Endothelial cell of umbilical vein (primary cell): ENCODE data around the gene EIF3A. TPM values are rescaled to one million over a fixed set of nuclear protein-coding genes. Genes with fewer than 3 reads are reported as not detected.
A peak's percentile ranks its signal among the peaks of the same experiment; 100 is the strongest.

Experiments
- BruUV-seq: library from RNA; stranded (reverse); fragments of 400-500 nt; replicated peaks from 2 replicates; lab custom pipeline; 2021; lab: Mats Ljungman, UMichigan
- CTCF ChIA-PET: fragments of 300-600, 350-600 bp; sonication (Branson Sonifier 250); formaldehyde crosslinking; loops from one replicate; lab custom pipeline; 2021; ENCODE audit warnings: antibody characterized with exemption, inconsistent platforms; lab: Charles Lee
- POLR2A ChIA-PET: fragments of 300-600, 350-600 bp; sonication (Branson Sonifier 250); formaldehyde crosslinking; loops from one replicate; lab custom pipeline; 2021; ENCODE audit warnings: antibody characterized with exemption, inconsistent platforms; lab: Charles Lee
- DNase-seq: peaks from one replicate; pipeline ENCODE4 v3.0.0-alpha.2; 2011; ENCODE audit warnings: low read depth, low spot score
- FAIRE-seq: peaks from 2 replicates; lab custom pipeline; 2011; peaks lifted over from hg19 to GRCh38; lab: Jason Lieb, UNC
- H2AFZ ChIP-seq: 2 replicates; pipeline ENCODE4 v1.6.0; 2012; ENCODE audit warnings: low read depth, low read length, control low read depth, inconsistent platforms
- H3K27ac ChIP-seq: 2 replicates; pipeline ENCODE4 v1.5.1; 2011; ENCODE audit warnings: low read depth, mild to moderate bottlenecking, control low read depth, low read length, moderate library complexity; ENCODE audit not compliant: insufficient read depth
- H3K27me3 ChIP-seq, 2 experiments: 2 replicates each; pipeline versions ENCODE4 v1.6.0 to v1.6.1; 2011; ENCODE audit warnings: low read length in 2 of 2, mixed read lengths in 1 of 2; ENCODE audit not compliant: control insufficient read depth in 2 of 2, insufficient read depth in 2 of 2
- H3K36me3 ChIP-seq, 2 experiments: 2 replicates in 1 of 2; 3 replicates in 1 of 2; pipeline ENCODE4 v1.5.1; 2011; ENCODE audit warnings: low read length in 2 of 2, mild to moderate bottlenecking in 1 of 2, moderate library complexity in 1 of 2; ENCODE audit not compliant: control insufficient read depth in 2 of 2, insufficient read depth in 2 of 2; ENCODE audit errors: extremely low read depth in 1 of 2
- H3K4me1 ChIP-seq: 3 replicates; pipeline ENCODE4 v1.5.1; 2011; ENCODE audit warnings: mild to moderate bottlenecking, low read length; ENCODE audit not compliant: control insufficient read depth, insufficient read depth; ENCODE audit errors: extremely low read depth
- H3K4me2 ChIP-seq: 2 replicates; pipeline ENCODE4 v1.6.1; 2011; ENCODE audit warnings: low read length, control low read depth, mixed read lengths; ENCODE audit not compliant: insufficient read depth
- H3K4me3 ChIP-seq, 3 experiments: fragments of 200-600 bp in 1 of 3; sonication (generic), shearing (Covaris generic) in 1 of 3; replicated peaks in 1 of 3; 2 replicates each; pipeline ENCODE4 v1.5.1; 2011 to 2016; ENCODE audit warnings: control low read depth in 3 of 3, low read length in 3 of 3, mild to moderate bottlenecking in 2 of 3, inconsistent platforms in 1 of 3, low read depth in 1 of 3, moderate library complexity in 1 of 3; ENCODE audit not compliant: insufficient read depth in 1 of 3
- H3K79me2 ChIP-seq: 2 replicates; pipeline ENCODE4 v1.6.0; 2012; ENCODE audit warnings: low read length, inconsistent platforms; ENCODE audit not compliant: control insufficient read depth, insufficient read depth
- H3K9ac ChIP-seq: replicated peaks from 2 replicates; pipeline ENCODE3; 2011; ENCODE audit warnings: low read length, control low read depth; ENCODE audit not compliant: insufficient read depth; ENCODE audit errors: extremely low read depth
- H3K9me1 ChIP-seq: replicated peaks from 3 replicates; pipeline ENCODE4 v1.6.0; 2011; ENCODE audit warnings: mild to moderate bottlenecking, low read length; ENCODE audit not compliant: control insufficient read depth, insufficient read depth; ENCODE audit errors: extremely low read depth
- H3K9me3 ChIP-seq: replicated peaks from 2 replicates; pipeline ENCODE4 v1.5.1; 2012; ENCODE audit warnings: low read length, inconsistent platforms; ENCODE audit not compliant: control insufficient read depth, insufficient read depth
- H4K20me1 ChIP-seq: replicated peaks from 2 replicates; pipeline ENCODE3; 2011; ENCODE audit warnings: mild to moderate bottlenecking, low read length; ENCODE audit not compliant: control insufficient read depth, insufficient read depth; ENCODE audit errors: extremely low read depth
- EZH2 ChIP-seq: IDR thresholded peaks from 2 replicates; pipeline ENCODE4 v1.6.1; 2012; ENCODE audit warnings: borderline replicate concordance, low read depth, mild to moderate bottlenecking, moderate library complexity, low read length, inconsistent platforms; ENCODE audit not compliant: severe bottlenecking
- FOS ChIP-seq: IDR thresholded peaks from 2 replicates; pipeline ENCODE4 v1.6.1; 2011; ENCODE audit warnings: mild to moderate bottlenecking, low read length, moderate library complexity, borderline replicate concordance; ENCODE audit not compliant: insufficient read depth
- GATA2 ChIP-seq: IDR thresholded peaks from 2 replicates; pipeline ENCODE4 v1.7.0; 2011; ENCODE audit warnings: low read depth, mild to moderate bottlenecking, moderate library complexity, mixed read lengths, low read length; ENCODE audit not compliant: insufficient read length, insufficient read depth
- JUN ChIP-seq: IDR thresholded peaks from 2 replicates; pipeline ENCODE4 v1.6.1; 2011; ENCODE audit warnings: borderline replicate concordance, low read depth; ENCODE audit not compliant: insufficient read length, insufficient read depth
- MYC ChIP-seq: IDR thresholded peaks from one replicate; pipeline ENCODE4 v1.6.1; 2011; ENCODE audit warnings: mild to moderate bottlenecking, low read depth, low read length
- POLR2A ChIP-seq: IDR thresholded peaks from 2 replicates; pipeline ENCODE4 v1.6.1; 2012; ENCODE audit warnings: low read depth, mild to moderate bottlenecking, control low read depth, low read length
- POLR2AphosphoS5 ChIP-seq: IDR thresholded peaks from 2 replicates; pipeline ENCODE4 v1.6.1; 2012; ENCODE audit warnings: low read depth, mild to moderate bottlenecking, control low read depth, low read length, moderate library complexity; ENCODE audit not compliant: insufficient read depth
- dilution Hi-C: fragments of 300-500 bp; cut with MboI; formaldehyde crosslinking; loops from one replicate; pipeline ENCODE4 v1.15.0; 2019; ENCODE audit warnings: low sequenced_read_pairs; ENCODE audit not compliant: extremely low pct_ligation_motif_present
- intact Hi-C: fragments of 100-400 bp; cut with micrococcal nuclease; formaldehyde crosslinking; loops from one replicate; pipeline ENCODE4 v1.10.0; 2022
- polyA plus RNA-seq, 4 experiments: library from polyadenylated mRNA; depleted of rRNA in 3 of 4; stranded (reverse) in 3 of 4; unstranded in 1 of 4; fragments of >200 nt; gene quantifications; 2 replicates each; pipeline versions ENCODE4 v1.2.1 to v1.2.3, GENCODE V29; 2011 to 2012; ENCODE audit warnings: missing spikeins in 1 of 4
- total RNA-seq: library from RNA; stranded (reverse); gene quantifications from 2 replicates; pipeline ENCODE4 v1.2.3, GENCODE V29; 2021
- TF ChIP-seq, protein P1 (sequence below), 2 donors: IDR thresholded peaks; 1 replicate in 1 of 2; 2 replicates in 1 of 2; pipeline ENCODE4 v1.5.1; 2011; ENCODE audit warnings: low read length in 2 of 2, mild to moderate bottlenecking in 2 of 2, moderate library complexity in 2 of 2, control low read depth in 1 of 2, inconsistent platforms in 1 of 2, low read depth in 1 of 2; ENCODE audit not compliant: insufficient read depth in 1 of 2; ENCODE audit errors: extremely low read depth in 1 of 2
- TF ChIP-seq, protein P2 (sequence below): IDR thresholded peaks from 2 replicates; pipeline ENCODE4 v1.6.1; 2011; ENCODE audit not compliant: insufficient read depth, insufficient read length

The EIF3A gene
- total and polyA plus RNA-seq, 2 donors (not counting 3 experiments of a cell fraction or from before 2014, with no cell fraction given): 27.6 to 159 TPM

DNA sequence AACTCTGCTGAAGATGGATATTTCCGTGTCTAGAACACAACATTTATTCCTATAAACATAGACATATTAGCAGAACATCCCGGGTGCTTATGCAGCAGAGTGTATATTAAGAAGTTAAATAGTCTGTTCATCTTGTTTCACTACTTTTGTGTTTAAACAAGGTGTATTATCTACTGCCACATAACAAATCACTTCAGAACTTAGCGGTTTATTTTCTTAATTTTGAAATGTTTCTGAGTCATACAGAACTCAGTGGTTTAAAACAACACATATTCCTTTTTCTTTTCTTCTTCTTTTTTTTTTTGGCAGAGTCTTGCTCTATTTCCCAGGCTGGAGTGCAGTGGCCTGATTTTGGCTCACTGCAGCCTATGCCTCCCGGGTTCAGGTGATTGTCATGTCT lies 49.1 kb upstream of the EIF3A start:
- Histone ChIP-seq H3K4me3 (no peak overlapping the region), H2AFZ (no peak overlapping the region), H3K9me3 (no peaks in the 10 kb centered on the region), H3K9ac (no peak overlapping the region), H3K9me1 (no peaks in the 10 kb centered on the region), H3K4me1 (peaks cover 6% of the 10 kb centered on the region), H3K27ac (no peak overlapping the region), H4K20me1 (no peaks in the 10 kb centered on the region), H3K4me2 (no peak overlapping the region), H3K27me3 (no peaks in the 10 kb centered on the region), H3K36me3 (peaks cover 8 to 32% of the 10 kb centered on the region in 2 experiments), H3K79me2 (no peaks in the 10 kb centered on the region)
- intact Hi-C loops (no loop called here), dilution Hi-C loops (no loop called here)
- BruUV-seq: no TSS peak
- peak; percentile 4 for FAIRE-seq
- TF ChIP-seq EZH2: no peak
- TF ChIP-seq MYC: no peak
- no peak for TF ChIP-seq GATA2
- no peak for TF ChIP-seq FOS
- no peak for TF ChIP-seq POLR2AphosphoS5
- TF ChIP-seq, protein P1, sequence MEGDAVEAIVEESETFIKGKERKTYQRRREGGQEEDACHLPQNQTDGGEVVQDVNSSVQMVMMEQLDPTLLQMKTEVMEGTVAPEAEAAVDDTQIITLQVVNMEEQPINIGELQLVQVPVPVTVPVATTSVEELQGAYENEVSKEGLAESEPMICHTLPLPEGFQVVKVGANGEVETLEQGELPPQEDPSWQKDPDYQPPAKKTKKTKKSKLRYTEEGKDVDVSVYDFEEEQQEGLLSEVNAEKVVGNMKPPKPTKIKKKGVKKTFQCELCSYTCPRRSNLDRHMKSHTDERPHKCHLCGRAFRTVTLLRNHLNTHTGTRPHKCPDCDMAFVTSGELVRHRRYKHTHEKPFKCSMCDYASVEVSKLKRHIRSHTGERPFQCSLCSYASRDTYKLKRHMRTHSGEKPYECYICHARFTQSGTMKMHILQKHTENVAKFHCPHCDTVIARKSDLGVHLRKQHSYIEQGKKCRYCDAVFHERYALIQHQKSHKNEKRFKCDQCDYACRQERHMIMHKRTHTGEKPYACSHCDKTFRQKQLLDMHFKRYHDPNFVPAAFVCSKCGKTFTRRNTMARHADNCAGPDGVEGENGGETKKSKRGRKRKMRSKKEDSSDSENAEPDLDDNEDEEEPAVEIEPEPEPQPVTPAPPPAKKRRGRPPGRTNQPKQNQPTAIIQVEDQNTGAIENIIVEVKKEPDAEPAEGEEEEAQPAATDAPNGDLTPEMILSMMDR (IDR thresholded peaks at IDR 0.05; ENCODE audit: extremely low read depth in 1 of 2, insufficient read depth in 1 of 2, low read depth in 1 of 2, low read length in 2 of 2): no peak
- TF ChIP-seq POLR2A: no peak
- TF ChIP-seq, protein P2, sequence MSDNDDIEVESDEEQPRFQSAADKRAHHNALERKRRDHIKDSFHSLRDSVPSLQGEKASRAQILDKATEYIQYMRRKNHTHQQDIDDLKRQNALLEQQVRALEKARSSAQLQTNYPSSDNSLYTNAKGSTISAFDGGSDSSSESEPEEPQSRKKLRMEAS: no peak
- TF ChIP-seq JUN: no peak
- ChIA-PET CTCF (no interaction called here), POLR2A (no interaction called here)
- no peak for DNase-seq
